HCT116 (cell line): ENCODE results near the gene MED25. TPM values are rescaled to one million over a fixed set of nuclear protein-coding genes. Genes with fewer than 3 reads are reported as not detected.

Source experiments
- ATAC-seq: fragments of 200-7000 bp; cut with Tn5 transposase; 2 replicates; pipeline ENCODE4 v1.9.1; 2020; ENCODE audit warnings: mild to moderate bottlenecking, moderate library complexity
- BruUV-seq: library from RNA; stranded (reverse); fragments of 400-500 nt; replicated peaks from 2 replicates; lab custom pipeline; 2021; lab: Mats Ljungman, UMichigan
- CTCF ChIA-PET: fragments of 300-600 bp; sonication (Branson Sonifier 250); formaldehyde crosslinking; loops from one replicate; lab custom pipeline; 2021; ENCODE audit warnings: antibody characterized with exemption; lab: Charles Lee
- POLR2A ChIA-PET: fragments of 300-600, 350-600 bp; sonication (Branson Sonifier 250); formaldehyde crosslinking; loops from one replicate; lab custom pipeline; 2021; ENCODE audit warnings: antibody characterized with exemption; lab: Charles Lee
- RAD21 ChIA-PET, 2 experiments: fragments of 300-600 bp; sonication (Branson Sonifier 250); formaldehyde crosslinking; loops; one replicate each; lab custom pipeline; 2023; ENCODE audit warnings: low total read pairs in 2 of 2; ENCODE audit not compliant: uncharacterized antibody in 2 of 2, unreplicated experiment in 2 of 2, low non-redundant PET in 1 of 2; lab: Charles Lee
- DNase-seq: peaks from one replicate; pipeline ENCODE4 v3.0.0-alpha.2; 2010; ENCODE audit warnings: low read depth, low spot score
- H2AFZ ChIP-seq: fragments of 200-600 bp; shearing (Covaris generic), sonication (generic); 2 replicates; pipeline ENCODE4 v1.6.1; 2017; ENCODE audit warnings: low read depth, mixed run types, mixed read lengths, antibody characterized with exemption, low read length; ENCODE audit not compliant: poor library complexity, severe bottlenecking
- H3K27ac ChIP-seq: 2 replicates; pipeline ENCODE4 v1.5.1; 2012; ENCODE audit warnings: low read depth, low read length
- H3K27me3 ChIP-seq: fragments of 200-600 bp; sonication (generic); 2 replicates; pipeline ENCODE4 v1.6.1; 2016; ENCODE audit warnings: mixed run types, low read length, mixed read lengths; ENCODE audit not compliant: insufficient read depth
- H3K36me3 ChIP-seq, 2 experiments: fragments of 200-500 bp in 1 of 2; fragments of 200-600 bp in 1 of 2; sonication (Bioruptor generic) in 1 of 2; sonication (generic) in 1 of 2; 2 replicates each; pipeline versions ENCODE4 v1.5.1 to v1.6.1; 2014 to 2016; ENCODE audit warnings: low read length in 2 of 2, inconsistent platforms in 1 of 2, mixed read lengths in 1 of 2, mixed run types in 1 of 2; ENCODE audit not compliant: insufficient read depth in 2 of 2, control insufficient read depth in 1 of 2
- H3K4me1 ChIP-seq, 2 experiments: fragments of 200-600 bp in 1 of 2; sonication (generic) in 1 of 2; 2 replicates each; pipeline versions ENCODE4 v1.5.1 to v1.6.1; 2012 to 2017; ENCODE audit warnings: low read length in 2 of 2, inconsistent platforms in 1 of 2, mild to moderate bottlenecking in 1 of 2, mixed read lengths in 1 of 2, mixed run types in 1 of 2, moderate library complexity in 1 of 2; ENCODE audit not compliant: insufficient read depth in 2 of 2, control insufficient read depth in 1 of 2
- H3K4me2 ChIP-seq: fragments of 200-600 bp; sonication (generic); 2 replicates; pipeline ENCODE4 v1.6.1; 2017; ENCODE audit warnings: mixed run types, low read length, mixed read lengths
- H3K4me3 ChIP-seq, 2 experiments: fragments of 200-600 bp in 1 of 2; sonication (generic) in 1 of 2; replicated peaks in 1 of 2; 2 replicates each; pipeline ENCODE4 v1.5.1; 2011 to 2016; ENCODE audit warnings: low read length in 2 of 2, control low read depth in 1 of 2, low read depth in 1 of 2, mild to moderate bottlenecking in 1 of 2, mixed read lengths in 1 of 2, mixed run types in 1 of 2
- H3K79me2 ChIP-seq: fragments of 200-600 bp; sonication (generic); 2 replicates; pipeline ENCODE4 v1.6.1; 2017; ENCODE audit warnings: mild to moderate bottlenecking, mixed run types, low read length, moderate library complexity, mixed read lengths; ENCODE audit not compliant: insufficient read depth
- H3K9ac ChIP-seq: fragments of 200-600 bp; sonication (generic); 2 replicates; pipeline ENCODE4 v1.6.1; 2016; ENCODE audit warnings: low read length, mixed read lengths
- H3K9me2 ChIP-seq: fragments of 200-600 bp; sonication (generic), shearing (Covaris generic); 2 replicates; pipeline ENCODE4 v1.6.1; 2017; ENCODE audit warnings: mixed run types, mild to moderate bottlenecking, moderate library complexity; ENCODE audit not compliant: insufficient read depth
- H3K9me3 ChIP-seq, 2 experiments: fragments of 200-500 bp in 1 of 2; fragments of 200-600 bp in 1 of 2; sonication (Bioruptor generic) in 1 of 2; sonication (generic) in 1 of 2; 2 replicates each; pipeline ENCODE4 v1.6.1; 2014 to 2017; ENCODE audit warnings: low read length in 2 of 2, mixed read lengths in 2 of 2, inconsistent platforms in 1 of 2, low read depth in 1 of 2, mild to moderate bottlenecking in 1 of 2, mixed run types in 1 of 2, moderate library complexity in 1 of 2; ENCODE audit not compliant: control insufficient read depth in 1 of 2, insufficient read depth in 1 of 2
- H4K20me1 ChIP-seq: fragments of 200-600 bp; sonication (generic), shearing (Covaris generic); 2 replicates; pipeline ENCODE4 v1.6.1; 2017; ENCODE audit warnings: mixed run types, mild to moderate bottlenecking, moderate library complexity; ENCODE audit not compliant: insufficient read depth
- CBX3 ChIP-seq: IDR thresholded peaks from 2 replicates; pipeline ENCODE4 v1.6.1; 2012; ENCODE audit warnings: low read depth
- EGR1 ChIP-seq: IDR thresholded peaks from 2 replicates; pipeline ENCODE4 v1.6.1; 2012; ENCODE audit warnings: low read depth
- ELF1 ChIP-seq: IDR thresholded peaks from 2 replicates; pipeline ENCODE4 v1.6.1; 2012; ENCODE audit warnings: low read depth, borderline replicate concordance
- EZH2phosphoT487 ChIP-seq: fragments of 200-600 bp; IDR thresholded peaks from 2 replicates; pipeline ENCODE4 v1.6.1; 2018; ENCODE audit warnings: antibody characterized with exemption, borderline replicate concordance
- FOSL1 ChIP-seq: IDR thresholded peaks from 2 replicates; pipeline ENCODE4 v1.6.1; 2012; ENCODE audit warnings: low read depth
- JUND ChIP-seq: IDR thresholded peaks from 2 replicates; pipeline ENCODE4 v1.6.1; 2012
- POLR2A ChIP-seq: IDR thresholded peaks from 2 replicates; pipeline ENCODE4 v1.7.0; 2011; ENCODE audit warnings: borderline replicate concordance; ENCODE audit not compliant: insufficient read depth, insufficient read length; ENCODE audit errors: extremely low read depth
- POLR2AphosphoS5 ChIP-seq: IDR thresholded peaks from 2 replicates; pipeline ENCODE4 v1.6.1; 2011; ENCODE audit warnings: mild to moderate bottlenecking, low read depth, low read length, moderate library complexity
- SP1 ChIP-seq: IDR thresholded peaks from 2 replicates; pipeline ENCODE4 v1.6.1; 2012; ENCODE audit warnings: low read depth
- SRF ChIP-seq: IDR thresholded peaks from 2 replicates; pipeline ENCODE4 v1.6.1; 2012; ENCODE audit warnings: low read depth
- TCF7L2 ChIP-seq: IDR thresholded peaks from 2 replicates; pipeline ENCODE4 v1.7.0; 2011; ENCODE audit warnings: borderline replicate concordance, inconsistent platforms; ENCODE audit not compliant: insufficient read depth, insufficient read length; ENCODE audit errors: extremely low read depth
- YY1 ChIP-seq: IDR thresholded peaks from 2 replicates; pipeline ENCODE4 v1.6.1; 2011; ENCODE audit warnings: low read length, low read depth, moderate library complexity, mild to moderate bottlenecking; ENCODE audit not compliant: insufficient replicate concordance; ENCODE audit errors: extremely low read depth
- ZFX ChIP-seq: fragments of 450-650 bp; IDR thresholded peaks from 2 replicates; pipeline ENCODE4 v1.6.1; 2017
- ZNF274 ChIP-seq: fragments of 200-500 bp; sonication (Bioruptor generic); IDR thresholded peaks from 2 replicates; pipeline ENCODE4 v1.6.1; 2014; ENCODE audit warnings: mild to moderate bottlenecking, low read depth, low read length, inconsistent platforms
- intact Hi-C: fragments of 100-400 bp; cut with micrococcal nuclease; formaldehyde crosslinking; loops from 2 replicates; pipeline ENCODE4 v1.10.0; 2022
- total RNA-seq: library from RNA; stranded (reverse); gene quantifications from one replicate; pipeline ENCODE4 v1.2.1, GENCODE V29; 2021; ENCODE audit not compliant: unreplicated experiment
- TF ChIP-seq, protein P1 (sequence below), 3 experiments: fragments of 200-600 bp in 1 of 3; sonication (generic) in 1 of 3; IDR thresholded peaks in 2 of 3; conservative IDR thresholded peaks in 1 of 3; 2 replicates each; pipeline ENCODE4 v1.5.1; 2012 to 2017; ENCODE audit warnings: low read depth in 2 of 3, low read length in 2 of 3, antibody characterized with exemption in 1 of 3, borderline replicate concordance in 1 of 3, control low read depth in 1 of 3, mild to moderate bottlenecking in 1 of 3, mixed read lengths in 1 of 3, mixed run types in 1 of 3, moderate library complexity in 1 of 3; ENCODE audit not compliant: insufficient read depth in 1 of 3
- TF ChIP-seq, protein P2 (sequence below): IDR thresholded peaks from 2 replicates; pipeline ENCODE4 v1.6.1; 2012
- TF ChIP-seq, protein P3 (sequence below): IDR thresholded peaks from 2 replicates; pipeline ENCODE4 v1.6.1; 2012

The MED25 gene
- total RNA-seq, 1 experiment from 2014 or later, result 77.7 TPM

DNA sequence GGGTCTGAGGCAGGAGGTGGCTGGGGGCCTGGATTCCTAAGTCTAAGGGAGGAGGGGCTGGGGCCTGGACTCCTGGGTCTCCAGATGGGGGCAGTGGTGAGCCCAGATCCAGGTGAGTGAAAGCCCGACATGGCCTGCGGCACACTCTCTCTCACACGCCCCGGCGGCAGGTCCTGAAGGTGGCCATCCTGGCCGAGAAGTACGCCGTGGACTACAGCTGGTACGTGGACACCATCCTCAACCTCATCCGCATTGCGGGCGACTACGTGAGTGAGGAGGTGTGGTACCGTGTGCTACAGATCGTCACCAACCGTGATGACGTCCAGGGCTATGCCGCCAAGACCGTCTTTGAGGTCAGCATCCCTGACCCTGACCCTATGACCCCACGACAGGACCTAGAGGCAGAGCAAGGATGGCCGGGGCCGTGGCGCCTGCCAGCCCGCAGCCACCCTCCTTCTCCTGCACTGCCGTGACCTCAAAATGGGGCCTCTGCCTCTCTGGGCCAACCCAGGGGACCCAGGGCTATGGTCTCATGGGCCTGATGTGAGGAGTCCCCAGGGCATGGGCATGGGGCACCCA lies 18.2 kb upstream of the MED25 start:
- Histone ChIP-seq H3K4me2 (no peak overlapping the region), H3K4me3 (no peak overlapping the region), H3K4me1 (peaks cover 4% of the 10 kb centered on the region in 2 experiments; a peak in 3 of 4 replicates), H3K79me2 (no peaks in the 10 kb centered on the region)
- POLR2A ChIA-PET, result no interaction called here
- peak; percentile 66 for ATAC-seq
- TF ChIP-seq, protein P1, sequence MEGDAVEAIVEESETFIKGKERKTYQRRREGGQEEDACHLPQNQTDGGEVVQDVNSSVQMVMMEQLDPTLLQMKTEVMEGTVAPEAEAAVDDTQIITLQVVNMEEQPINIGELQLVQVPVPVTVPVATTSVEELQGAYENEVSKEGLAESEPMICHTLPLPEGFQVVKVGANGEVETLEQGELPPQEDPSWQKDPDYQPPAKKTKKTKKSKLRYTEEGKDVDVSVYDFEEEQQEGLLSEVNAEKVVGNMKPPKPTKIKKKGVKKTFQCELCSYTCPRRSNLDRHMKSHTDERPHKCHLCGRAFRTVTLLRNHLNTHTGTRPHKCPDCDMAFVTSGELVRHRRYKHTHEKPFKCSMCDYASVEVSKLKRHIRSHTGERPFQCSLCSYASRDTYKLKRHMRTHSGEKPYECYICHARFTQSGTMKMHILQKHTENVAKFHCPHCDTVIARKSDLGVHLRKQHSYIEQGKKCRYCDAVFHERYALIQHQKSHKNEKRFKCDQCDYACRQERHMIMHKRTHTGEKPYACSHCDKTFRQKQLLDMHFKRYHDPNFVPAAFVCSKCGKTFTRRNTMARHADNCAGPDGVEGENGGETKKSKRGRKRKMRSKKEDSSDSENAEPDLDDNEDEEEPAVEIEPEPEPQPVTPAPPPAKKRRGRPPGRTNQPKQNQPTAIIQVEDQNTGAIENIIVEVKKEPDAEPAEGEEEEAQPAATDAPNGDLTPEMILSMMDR (IDR thresholded peaks at IDR 0.05 in 2 of 3, conservative IDR thresholded peaks at IDR 0.05 in 1 of 3; ENCODE audit: borderline replicate concordance in 1 of 3, insufficient read depth in 1 of 3, low read depth in 2 of 3, low read length in 2 of 3), result peak in 2 of 3 experiments; percentile 29 to 41; a peak in 2 of 6 replicates
- no peak for TF ChIP-seq JUND
- TF ChIP-seq POLR2AphosphoS5, result no peak
- TF ChIP-seq ZFX, result no peak
- no peak for TF ChIP-seq POLR2A
- TF ChIP-seq, all 23 proteins: peak for 1
- intact Hi-C loops, result no loop called here
- Histone ChIP-seq H3K36me3 (peaks cover 26 to 35% of the 10 kb centered on the region in 2 experiments), H3K27ac (no peak overlapping the region), H3K9me3 (no peaks in the 10 kb centered on the region), H3K9me2 (no peaks in the 10 kb centered on the region), H3K27me3 (no peaks in the 10 kb centered on the region), H4K20me1 (no peaks in the 10 kb centered on the region), H2AFZ (no peak overlapping the region), H3K9ac (no peak overlapping the region)
- ChIA-PET CTCF (no interaction called here), RAD21 (no interaction called here)
- BruUV-seq, result no TSS peak
- no peak for DNase-seq

DNA sequence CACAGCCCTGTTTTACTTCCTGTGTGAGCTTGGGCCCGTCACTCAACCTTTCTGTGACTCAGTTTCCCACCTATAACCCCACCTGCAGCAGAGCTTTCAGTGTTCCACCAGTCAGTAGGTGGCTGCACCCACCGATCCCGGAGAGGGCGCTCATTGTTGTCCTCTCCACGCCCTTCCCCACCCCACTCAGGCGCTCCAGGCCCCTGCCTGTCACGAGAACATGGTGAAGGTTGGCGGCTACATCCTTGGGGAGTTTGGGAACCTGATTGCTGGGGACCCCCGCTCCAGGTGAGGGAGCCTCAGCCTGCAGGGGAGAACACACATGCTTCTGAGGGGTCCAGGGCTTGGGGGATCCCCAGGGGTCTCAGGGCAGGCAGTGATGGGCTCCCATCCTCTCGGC lies 17.3 kb upstream of the MED25 start:
- Histone ChIP-seq H3K9ac (no peak overlapping the region), H4K20me1 (no peaks in the 10 kb centered on the region), H3K79me2 (no peaks in the 10 kb centered on the region), H3K27ac (no peak overlapping the region), H3K27me3 (no peaks in the 10 kb centered on the region), H3K4me2 (no peak overlapping the region), H3K9me2 (no peaks in the 10 kb centered on the region), H3K4me3 (no peak overlapping the region), H3K4me1 (peaks cover 4 to 12% of the 10 kb centered on the region in 2 experiments; a peak in 3 of 4 replicates), H3K9me3 (no peaks in the 10 kb centered on the region), H3K36me3 (peaks cover 21 to 32% of the 10 kb centered on the region in 2 experiments), H2AFZ (no peak overlapping the region)
- DNase-seq, result no peak
- ATAC-seq, result no peak
- ChIA-PET POLR2A (no interaction called here), RAD21 (no interaction called here), CTCF (no interaction called here)
- BruUV-seq, result no TSS peak
- intact Hi-C loops, result no loop called here
- no peak for TF ChIP-seq TCF7L2
- no peak for TF ChIP-seq CBX3
- TF ChIP-seq FOSL1, result no peak
- TF ChIP-seq, protein P2, sequence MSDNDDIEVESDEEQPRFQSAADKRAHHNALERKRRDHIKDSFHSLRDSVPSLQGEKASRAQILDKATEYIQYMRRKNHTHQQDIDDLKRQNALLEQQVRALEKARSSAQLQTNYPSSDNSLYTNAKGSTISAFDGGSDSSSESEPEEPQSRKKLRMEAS, result no peak
- no peak for TF ChIP-seq YY1
- no peak for TF ChIP-seq EGR1
- no peak for TF ChIP-seq SP1
- TF ChIP-seq, protein P1 (IDR thresholded peaks at IDR 0.05 in 2 of 3, conservative IDR thresholded peaks at IDR 0.05 in 1 of 3; ENCODE audit: borderline replicate concordance in 1 of 3, insufficient read depth in 1 of 3, low read depth in 2 of 3, low read length in 2 of 3), result no peak
- TF ChIP-seq ELF1, result no peak
- TF ChIP-seq ZFX, result no peak
- TF ChIP-seq ZNF274, result no peak
- TF ChIP-seq SRF, result no peak
- no peak for TF ChIP-seq EZH2phosphoT487
- TF ChIP-seq, protein P3, sequence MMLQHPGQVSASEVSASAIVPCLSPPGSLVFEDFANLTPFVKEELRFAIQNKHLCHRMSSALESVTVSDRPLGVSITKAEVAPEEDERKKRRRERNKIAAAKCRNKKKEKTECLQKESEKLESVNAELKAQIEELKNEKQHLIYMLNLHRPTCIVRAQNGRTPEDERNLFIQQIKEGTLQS, result no peak
